ENCODE results near the gene RAB40C. TPM values are rescaled to one million over a fixed set of nuclear protein-coding genes. Genes with fewer than 3 reads are reported as not detected.
A peak's percentile ranks its signal among the peaks of the same experiment; 100 is the strongest.

Gene RAB40C
- total RNA-seq, 2 experiments from 2014 or later = 13.3 to 14.0 TPM

GRCh38 chr16:575354-576196 lies 14.3 kb upstream of the RAB40C start:
- Mint-ChIP-seq H3K9me3 (ENCODE audit: low read depth) (no peaks in the 10 kb centered on the region), H3K4me1 (peaks cover 13% of the 10 kb centered on the region), H3K27me3 (no peaks in the 10 kb centered on the region), H3K27ac (no peak overlapping the region), H3K36me3 (no peaks in the 10 kb centered on the region), H3K4me3 (no peak overlapping the region)
- no peak for DNase-seq
- ATAC-seq = no peak
- CTCF ChIA-PET = no interaction called here

GRCh38 chr16:576197-576822 lies 13.6 kb upstream of the RAB40C start:
- ATAC-seq (no peak), DNase-seq (no peak)
- H3K4me3 Mint-ChIP-seq = no peak overlapping the region
- H3K27ac Mint-ChIP-seq = no peak overlapping the region
- no peaks in the 10 kb centered on the region for H3K27me3 Mint-ChIP-seq
- CTCF ChIA-PET = interaction anchor here (1.0 kb wide), 1 partner anchor 12 kb away, joined by 5 read pairs; no protein-coding TSS in a partner anchor
- H3K36me3 Mint-ChIP-seq = no peaks in the 10 kb centered on the region
- H3K4me1 Mint-ChIP-seq = peaks cover 7% of the 10 kb centered on the region
- no peaks in the 10 kb centered on the region for H3K9me3 Mint-ChIP-seq (ENCODE audit: low read depth)

DNA sequence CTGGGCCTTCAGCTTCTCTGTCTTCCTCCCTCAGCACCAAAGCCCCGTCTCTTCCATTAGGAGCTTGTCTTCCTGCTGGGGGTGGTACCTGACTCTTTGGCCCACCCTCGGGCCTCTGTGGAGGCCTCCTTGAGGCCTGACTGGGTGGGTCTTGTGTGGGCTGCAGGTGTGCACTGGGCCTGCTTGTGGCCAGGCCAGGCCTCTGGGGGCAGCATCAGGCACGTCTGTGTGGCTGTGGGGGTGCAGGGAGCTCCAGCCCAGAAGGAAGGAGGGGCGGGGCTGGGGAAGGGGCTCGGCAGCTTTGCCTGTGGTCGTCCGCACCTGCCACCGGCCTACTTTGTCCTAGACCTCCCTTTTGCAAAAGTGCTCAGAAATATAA lies 13.1 kb upstream of the RAB40C start:
- no peak overlapping the region for H3K27ac Mint-ChIP-seq
- no peaks in the 10 kb centered on the region for H3K27me3 Mint-ChIP-seq
- ATAC-seq (no peak), DNase-seq (no peak)
- H3K4me3 Mint-ChIP-seq = no peak overlapping the region
- H3K9me3 Mint-ChIP-seq (ENCODE audit: low read depth) = no peaks in the 10 kb centered on the region
- H3K4me1 Mint-ChIP-seq = peaks cover 3% of the 10 kb centered on the region
- no peaks in the 10 kb centered on the region for H3K36me3 Mint-ChIP-seq
- CTCF ChIA-PET = interaction anchor here (1.0 kb wide), 1 partner anchor 11 kb away, joined by 5 read pairs; no protein-coding TSS in a partner anchor

GRCh38 chr16:577796-578195 lies 12.1 kb upstream of the RAB40C start:
- no peak overlapping the region for H3K27ac Mint-ChIP-seq
- H3K4me3 Mint-ChIP-seq = no peak overlapping the region
- H3K9me3 Mint-ChIP-seq (ENCODE audit: low read depth) = no peaks in the 10 kb centered on the region
- CTCF ChIA-PET = no interaction called here
- DNase-seq (no peak), ATAC-seq (no peak)
- no peaks in the 10 kb centered on the region for H3K36me3 Mint-ChIP-seq
- peaks cover 3% of the 10 kb centered on the region for H3K4me1 Mint-ChIP-seq
- H3K27me3 Mint-ChIP-seq = no peaks in the 10 kb centered on the region

- peaks cover 3% of the 10 kb centered on the region for H3K4me1 Mint-ChIP-seq
- CTCF ChIA-PET = interaction anchor here (1.1 to 1.4 kb wide), 5 partner anchors 10 to 89 kb away, joined by 3 to 9 read pairs (median 3); partner anchors contain the start of gene RHOT2
- no peak for DNase-seq
- no peak for ATAC-seq
- no peak overlapping the region for H3K4me3 Mint-ChIP-seq
- no peaks in the 10 kb centered on the region for H3K36me3 Mint-ChIP-seq
- H3K9me3 Mint-ChIP-seq (ENCODE audit: low read depth) = no peaks in the 10 kb centered on the region
- H3K27me3 Mint-ChIP-seq = no peaks in the 10 kb centered on the region
- no peak overlapping the region for H3K27ac Mint-ChIP-seq
Measured at GRCh38 chr16:578232-578869, 11.5 kb upstream of the RAB40C start.

DNA sequence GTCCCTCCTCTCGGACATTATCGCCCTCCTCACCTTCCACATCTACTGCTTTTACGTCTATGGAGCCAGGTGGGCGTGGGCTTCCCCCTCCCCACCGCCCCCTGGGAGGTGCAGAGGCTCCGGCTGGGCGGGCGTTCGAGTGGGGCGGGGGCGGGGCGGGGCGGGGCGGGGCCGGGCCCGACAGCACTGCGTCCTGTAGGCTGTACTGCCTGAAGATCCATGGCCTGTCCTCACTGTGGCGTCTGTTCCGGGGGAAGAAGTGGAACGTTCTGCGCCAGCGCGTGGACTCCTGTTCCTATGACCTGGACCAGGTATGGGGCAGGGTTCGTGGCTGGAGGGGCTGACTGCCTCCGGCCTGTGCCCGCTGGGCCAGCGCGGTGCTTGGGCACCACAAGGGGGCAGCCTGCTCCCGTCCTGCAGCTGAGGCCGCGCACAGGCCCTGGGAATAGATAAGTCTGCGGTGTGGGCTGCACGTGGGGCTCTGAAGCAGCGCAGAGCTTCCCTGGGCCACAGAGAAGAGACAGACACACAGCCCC lies 10.9 kb upstream of the RAB40C start:
- H3K27me3 Mint-ChIP-seq = no peaks in the 10 kb centered on the region
- peak; percentile 81 for DNase-seq
- peak; percentile 93 for ATAC-seq
- no peaks in the 10 kb centered on the region for H3K9me3 Mint-ChIP-seq (ENCODE audit: low read depth)
- peaks cover 3% of the 10 kb centered on the region for H3K4me1 Mint-ChIP-seq
- H3K4me3 Mint-ChIP-seq = no peak overlapping the region
- H3K36me3 Mint-ChIP-seq = no peaks in the 10 kb centered on the region
- CTCF ChIA-PET = interaction anchor here (0.5 to 1.4 kb wide), 10 partner anchors 9 to 842 kb away, joined by 3 to 9 read pairs (median 4); partner anchors contain the start of genes METTL26, RHOT2 and STUB1
- no peak overlapping the region for H3K27ac Mint-ChIP-seq

DNA sequence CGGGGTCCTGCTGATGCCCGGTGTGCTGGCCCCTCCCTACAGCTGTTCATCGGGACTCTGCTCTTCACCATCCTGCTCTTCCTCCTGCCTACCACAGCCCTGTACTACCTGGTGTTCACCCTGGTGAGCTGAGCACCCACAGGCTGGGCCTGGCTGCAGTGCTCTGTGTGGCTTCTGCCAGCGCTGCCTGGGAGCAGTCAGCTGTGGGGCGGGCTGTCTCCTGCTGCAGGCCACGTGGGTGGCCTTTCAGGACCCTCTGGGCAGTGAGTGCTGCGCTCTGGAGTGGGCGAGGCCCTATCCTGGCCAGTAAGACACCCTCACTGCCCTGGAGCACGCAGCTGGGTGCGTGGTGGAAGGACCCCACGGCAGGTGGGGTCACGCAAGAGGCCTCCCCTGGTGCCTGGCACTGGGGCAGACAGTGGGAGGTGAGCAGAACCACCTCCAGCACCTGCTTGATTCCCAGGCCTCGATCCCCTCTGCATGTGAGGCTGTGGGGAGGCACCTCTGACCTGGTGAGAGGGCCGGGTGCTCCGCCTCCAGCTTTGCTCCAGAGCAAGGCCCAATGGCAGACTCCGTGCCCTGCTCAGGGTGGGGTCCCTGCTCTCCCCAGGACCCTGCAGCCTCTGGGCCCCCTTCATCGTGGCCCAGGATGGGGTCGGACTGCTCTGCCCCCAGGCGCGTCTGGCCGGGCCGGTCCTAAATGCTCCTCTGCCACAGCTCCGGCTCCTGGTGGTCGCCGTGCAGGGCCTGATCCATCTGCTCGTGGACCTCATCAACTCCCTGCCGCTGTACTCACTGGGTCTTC lies 9.5 kb upstream of the RAB40C start:
- Mint-ChIP-seq H3K27ac (no peak overlapping the region), H3K9me3 (ENCODE audit: low read depth) (no peaks in the 10 kb centered on the region), H3K27me3 (no peaks in the 10 kb centered on the region), H3K4me1 (peaks cover 3% of the 10 kb centered on the region), H3K4me3 (no peak overlapping the region), H3K36me3 (no peaks in the 10 kb centered on the region)
- CTCF ChIA-PET = no interaction called here
- no peak for ATAC-seq
- DNase-seq = no peak

GRCh38 chr16:580946-581498 lies 8.8 kb upstream of the RAB40C start:
- H3K36me3 Mint-ChIP-seq = no peaks in the 10 kb centered on the region
- no peak overlapping the region for H3K4me3 Mint-ChIP-seq
- CTCF ChIA-PET = interaction anchor here (0.7 kb wide), 1 partner anchor 230 kb away, joined by 3 read pairs; no protein-coding TSS in a partner anchor
- peaks cover 3% of the 10 kb centered on the region for H3K4me1 Mint-ChIP-seq
- DNase-seq (no peak), ATAC-seq (no peak)
- no peaks in the 10 kb centered on the region for H3K27me3 Mint-ChIP-seq
- no peak overlapping the region for H3K27ac Mint-ChIP-seq
- no peaks in the 10 kb centered on the region for H3K9me3 Mint-ChIP-seq (ENCODE audit: low read depth)

DNA sequence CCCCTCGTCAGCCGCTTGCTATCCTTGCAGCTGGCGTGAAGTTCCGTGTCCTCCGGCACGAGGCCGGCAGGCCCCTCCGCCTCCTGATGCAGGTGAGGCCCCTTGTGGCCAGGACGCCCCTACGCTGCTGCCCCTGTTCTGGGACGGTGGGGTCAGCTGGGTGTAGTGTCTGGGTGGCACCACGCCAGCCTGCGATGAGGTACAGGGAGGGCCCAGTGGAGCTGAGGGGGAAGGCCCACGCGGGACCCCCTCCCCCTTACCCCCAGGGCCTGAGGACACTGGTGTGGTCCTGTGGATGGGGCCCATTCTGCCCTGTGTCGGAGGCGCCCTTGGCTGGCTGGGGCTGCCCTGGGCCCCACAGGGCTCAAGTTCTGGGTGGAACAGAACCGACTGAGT lies 7.7 kb upstream of the RAB40C start:
- no peak overlapping the region for H3K27ac Mint-ChIP-seq
- ATAC-seq = no peak
- CTCF ChIA-PET = interaction anchor here (1.3 kb wide), 1 partner anchor 16 kb away, joined by 4 read pairs; the partner anchor contains the start of gene NHLRC4
- H3K36me3 Mint-ChIP-seq = no peaks in the 10 kb centered on the region
- no peak overlapping the region for H3K4me3 Mint-ChIP-seq
- H3K9me3 Mint-ChIP-seq (ENCODE audit: low read depth) = no peaks in the 10 kb centered on the region
- peaks cover 8% of the 10 kb centered on the region for H3K4me1 Mint-ChIP-seq
- no peak for DNase-seq
- H3K27me3 Mint-ChIP-seq = no peaks in the 10 kb centered on the region

GRCh38 chr16:582614-583331 lies 7.1 kb upstream of the RAB40C start:
- Mint-ChIP-seq H3K4me1 (peaks cover 12% of the 10 kb centered on the region), H3K4me3 (no peak overlapping the region), H3K9me3 (ENCODE audit: low read depth) (no peaks in the 10 kb centered on the region), H3K27ac (no peak overlapping the region), H3K27me3 (no peaks in the 10 kb centered on the region), H3K36me3 (no peaks in the 10 kb centered on the region)
- ATAC-seq = no peak
- DNase-seq = no peak
- CTCF ChIA-PET = interaction anchor here (1.3 kb wide), 1 partner anchor 16 kb away, joined by 4 read pairs; the partner anchor contains the start of gene NHLRC4

- peaks cover 16% of the 10 kb centered on the region for H3K4me1 Mint-ChIP-seq
- H3K9me3 Mint-ChIP-seq (ENCODE audit: low read depth) = no peaks in the 10 kb centered on the region
- H3K36me3 Mint-ChIP-seq = no peaks in the 10 kb centered on the region
- CTCF ChIA-PET = no interaction called here
- no peak overlapping the region for H3K27ac Mint-ChIP-seq
- no peaks in the 10 kb centered on the region for H3K27me3 Mint-ChIP-seq
- ATAC-seq (no peak), DNase-seq (no peak)
- no peak overlapping the region for H3K4me3 Mint-ChIP-seq
Measured at GRCh38 chr16:583470-583814, 6.4 kb upstream of the RAB40C start.

Measured in activated CD8-positive, alpha-beta memory T cell treated with anti-CD3 and anti-CD28 coated beads, Interleukin-2, amount 10 ng/mL, durations not matched to agents 7 days and 5 days (primary cell).